Panc1 (cell line): ENCODE data around the gene CDH23. TPM values are rescaled to one million over a fixed set of nuclear protein-coding genes. Genes with fewer than 3 reads are reported as not detected.

Experiments
- ATAC-seq: fragments of 200-7000 bp; cut with Tn5 transposase; 2 replicates; pipeline ENCODE4 v1.9.1; 2020; ENCODE audit warnings: mild to moderate bottlenecking, moderate library complexity
- BruUV-seq: library from RNA; stranded (reverse); fragments of 400-500 nt; replicated peaks from 2 replicates; lab custom pipeline; 2021; lab: Mats Ljungman, UMichigan
- CTCF ChIA-PET: fragments of 300-600 bp; sonication (Branson Sonifier 250); formaldehyde crosslinking; loops from one replicate; lab custom pipeline; 2022; ENCODE audit warnings: antibody characterized with exemption; lab: Charles Lee
- POLR2A ChIA-PET: fragments of 300-600 bp; sonication (Branson Sonifier 250); formaldehyde crosslinking; loops from one replicate; lab custom pipeline; 2022; ENCODE audit warnings: antibody characterized with exemption; lab: Charles Lee
- DNase-seq: peaks from one replicate; pipeline ENCODE4 v3.0.0-alpha.2; 2010; ENCODE audit warnings: low read depth, low spot score
- H3K27ac ChIP-seq: 2 replicates; pipeline ENCODE4 v1.5.1; 2011; ENCODE audit warnings: mild to moderate bottlenecking, low read length, inconsistent platforms
- H3K27me3 ChIP-seq: fragments of 200-500 bp; sonication (Bioruptor generic); 2 replicates; pipeline ENCODE4 v1.6.0; 2014; ENCODE audit warnings: low read length, inconsistent platforms; ENCODE audit not compliant: control insufficient read depth, insufficient read depth
- H3K36me3 ChIP-seq: fragments of 200-500 bp; sonication (Bioruptor generic); 2 replicates; pipeline ENCODE4 v1.5.1; 2014; ENCODE audit warnings: inconsistent platforms, mild to moderate bottlenecking, low read length, moderate library complexity; ENCODE audit not compliant: control insufficient read depth, insufficient read depth
- H3K4me1 ChIP-seq: 2 replicates; pipeline ENCODE4 v1.5.1; 2011; ENCODE audit warnings: inconsistent platforms, mild to moderate bottlenecking, low read length, moderate library complexity; ENCODE audit not compliant: control insufficient read depth, insufficient read depth
- H3K4me3 ChIP-seq, 2 experiments: 2 replicates each; pipeline ENCODE4 v1.5.1; 2011 to 2012; ENCODE audit warnings: low read depth in 2 of 2, low read length in 2 of 2, mild to moderate bottlenecking in 2 of 2, inconsistent platforms in 1 of 2, moderate library complexity in 1 of 2
- H3K9me3 ChIP-seq: fragments of 200-500 bp; sonication (Bioruptor generic); 2 replicates; pipeline ENCODE4 v1.5.1; 2014; ENCODE audit warnings: low read depth, mild to moderate bottlenecking, inconsistent platforms, low read length, moderate library complexity; ENCODE audit not compliant: control insufficient read depth, insufficient read depth
- CTCF ChIP-seq: fragments of 450-650 bp; IDR thresholded peaks from 2 replicates; pipeline ENCODE4 v1.5.1; 2017; ENCODE audit warnings: mild to moderate bottlenecking
- POLR2AphosphoS5 ChIP-seq: IDR thresholded peaks from 2 replicates; pipeline ENCODE4 v1.6.1; 2012; ENCODE audit warnings: mild to moderate bottlenecking, low read depth, low read length, moderate library complexity
- REST ChIP-seq, 2 experiments: IDR thresholded peaks; 2 replicates each; pipeline ENCODE4 v1.6.1; 2011 to 2012; ENCODE audit warnings: low read depth in 2 of 2, control low read depth in 1 of 2, low read length in 1 of 2, mild to moderate bottlenecking in 1 of 2, moderate library complexity in 1 of 2; ENCODE audit not compliant: insufficient read depth in 1 of 2
- SIN3A ChIP-seq: IDR thresholded peaks from 2 replicates; pipeline ENCODE4 v1.6.1; 2012; ENCODE audit warnings: low read depth, mild to moderate bottlenecking, low read length, moderate library complexity, borderline replicate concordance; ENCODE audit not compliant: insufficient read depth
- TCF7L2 ChIP-seq: IDR thresholded peaks from 2 replicates; pipeline ENCODE4 v1.6.1; 2011; ENCODE audit warnings: mild to moderate bottlenecking, low read depth, low read length, inconsistent platforms
- in situ Hi-C: cut with HindIII; loops from 2 replicates; pipeline ENCODE4 v1.10.0; 2016; ENCODE audit warnings: low sequenced_read_pairs, low pct_unique_long_range_greater_than_20kb
- intact Hi-C: fragments of 100-400 bp; cut with micrococcal nuclease; formaldehyde crosslinking; loops from one replicate; pipeline ENCODE4 v1.10.0; 2022; ENCODE audit not compliant: unreplicated experiment
- total RNA-seq: library from RNA; stranded (reverse); gene quantifications from one replicate; pipeline ENCODE4 v1.2.1, GENCODE V29; 2021; ENCODE audit not compliant: unreplicated experiment

The CDH23 gene
- total RNA-seq, 1 experiment from 2014 or later, result 2.7 TPM

DNA sequence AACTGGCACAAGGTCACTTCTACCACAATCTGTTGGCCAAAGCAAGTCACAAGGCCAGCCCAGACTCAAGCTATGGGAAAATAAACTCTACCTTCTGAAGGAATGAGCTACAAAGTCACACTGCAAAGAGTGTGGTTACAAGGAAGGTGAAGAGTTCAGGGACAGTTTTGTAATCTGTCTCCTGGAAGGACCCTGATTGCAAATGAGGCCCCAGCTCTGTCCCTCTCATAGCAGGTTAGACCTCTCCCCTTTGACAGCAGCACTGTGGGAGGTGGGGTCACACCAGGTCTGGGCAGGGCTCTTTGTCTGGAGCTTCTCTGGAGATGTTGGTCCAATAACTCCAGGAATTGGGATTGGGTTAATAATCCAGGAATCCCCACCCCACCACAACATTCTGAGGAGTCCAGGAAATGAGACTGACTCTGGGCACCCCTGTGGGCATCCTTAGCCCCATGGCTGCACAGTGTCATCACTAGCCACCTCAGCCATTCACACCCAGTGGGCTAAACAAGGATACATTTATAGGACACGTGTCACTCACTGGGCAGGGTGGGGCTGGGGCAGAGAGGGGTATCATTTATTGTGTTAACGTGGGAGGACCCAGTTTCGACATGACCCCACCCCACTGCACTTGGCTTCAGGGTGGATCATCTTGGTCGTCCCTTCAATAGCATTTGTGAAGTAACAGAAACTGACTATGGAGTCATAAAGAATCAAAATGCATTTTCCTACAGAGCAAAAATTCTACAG is 346.5 kb downstream of the CDH23 start:
- Histone ChIP-seq H3K4me1 (0 out of 2 replicates have a peak, but pooled peaks cover 4% of the 10 kb centered on the region), H3K27ac (no peak overlapping the region), H3K36me3 (no peaks in the 10 kb centered on the region), H3K4me3 (no peak overlapping the region), H3K27me3 (no peaks in the 10 kb centered on the region), H3K9me3 (no peaks in the 10 kb centered on the region)
- TF ChIP-seq SIN3A (no peak), TCF7L2 (no peak), CTCF (no peak)
- in situ Hi-C loops (no loop called here), intact Hi-C loops (no loop called here)
- ATAC-seq (no peak), DNase-seq (no peak)
- BruUV-seq, result no TSS peak
- CTCF ChIA-PET, result no interaction called here
- POLR2A ChIA-PET, result no interaction called here

DNA sequence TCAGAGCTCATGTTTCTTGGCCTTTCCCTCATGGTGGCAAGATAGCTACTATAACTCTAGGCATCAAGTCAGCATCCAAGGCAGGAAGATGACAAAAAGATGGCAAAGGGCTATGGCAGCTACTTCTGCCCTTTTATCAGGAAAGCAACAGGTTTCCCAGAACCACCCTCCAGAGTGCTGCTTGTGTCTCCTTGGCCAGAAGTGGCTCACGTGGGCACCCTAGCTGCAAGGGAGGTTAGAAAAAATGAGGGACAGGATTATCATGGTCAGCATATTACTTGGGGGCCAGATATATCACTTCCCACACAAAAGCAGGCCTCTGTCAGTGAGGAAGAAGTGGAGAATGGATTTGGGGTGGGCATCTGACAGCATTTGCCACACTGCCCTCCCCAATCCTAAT is 347.1 kb downstream of the CDH23 start:
- H3K27me3 ChIP-seq, result no peaks in the 10 kb centered on the region
- ATAC-seq (no peak), DNase-seq (no peak)
- TF ChIP-seq SIN3A (no peak), TCF7L2 (no peak)
- CTCF ChIA-PET, result no interaction called here
- no peaks in the 10 kb centered on the region for H3K36me3 ChIP-seq
- in situ Hi-C loops (no loop called here), intact Hi-C loops (no loop called here)
- H3K4me1 ChIP-seq, result 0 out of 2 replicates have a peak, but pooled peaks cover 4% of the 10 kb centered on the region
- H3K9me3 ChIP-seq, result no peaks in the 10 kb centered on the region
- POLR2A ChIA-PET, result no interaction called here
- BruUV-seq, result no TSS peak
- H3K4me3 ChIP-seq, result no peak overlapping the region
- H3K27ac ChIP-seq, result no peak overlapping the region

- H3K4me3 ChIP-seq, result no peak overlapping the region
- in situ Hi-C loops, result no loop called here
- DNase-seq, result no peak
- H3K36me3 ChIP-seq, result no peaks in the 10 kb centered on the region
- H3K4me1 ChIP-seq, result 0 out of 2 replicates have a peak, but pooled peaks cover 4% of the 10 kb centered on the region
- CTCF ChIA-PET, result no interaction called here
- TF ChIP-seq SIN3A (no peak), POLR2AphosphoS5 (no peak), TCF7L2 (no peak), CTCF (no peak), REST (IDR thresholded peaks at IDR 0.05; ENCODE audit: insufficient read depth in 1 of 2, low read depth in 2 of 2, low read length in 1 of 2) (no peak)
- POLR2A ChIA-PET, result interaction anchor here (0.6 kb wide), 1 partner anchor 159 kb away, joined by 3 read pairs; no protein-coding TSS in a partner anchor
- H3K27ac ChIP-seq, result no peak overlapping the region
- H3K9me3 ChIP-seq, result no peaks in the 10 kb centered on the region
- intact Hi-C loops, result no loop called here
- no TSS peak for BruUV-seq
- H3K27me3 ChIP-seq, result no peaks in the 10 kb centered on the region
- ATAC-seq, result no peak
Measured at GRCh38 chr10:71744897-71745663, 348.4 kb downstream of the CDH23 start.
